ENCODE measurements around the gene PTPRF. TPM values are rescaled to one million over a fixed set of nuclear protein-coding genes. Genes with fewer than 3 reads are reported as not detected.

The PTPRF gene
- total RNA-seq, 3 donors from 2014 or later (not counting 1 experiment from before 2014, with no cell fraction given), result 0.12 to 1.9 TPM; not detected in 1

GRCh38 chr1:43616383-43616782, 85.7 kb downstream of the PTPRF start:
- Histone ChIP-seq H3K9me3 (ENCODE audit: control insufficient read depth, insufficient read depth, low read length) (no peaks in the 10 kb centered on the region), H3K36me3 (ENCODE audit: control insufficient read depth, insufficient read depth, low read length) (no peaks in the 10 kb centered on the region), H3K4me3 (ENCODE audit: low read length) (no peak overlapping the region), H3K4me1 (ENCODE audit: control insufficient read depth, insufficient read depth, low read length) (no peaks in the 10 kb centered on the region), H3K27ac (ENCODE audit: low read length) (no peak overlapping the region), H3K27me3 (ENCODE audit: control insufficient read depth, insufficient read depth, low read length) (no peaks in the 10 kb centered on the region)
- H3K4me3 Mint-ChIP-seq, result no peak overlapping the region
- peaks cover 0 to 1% of the 10 kb centered on the region in 2 donors for H3K27me3 Mint-ChIP-seq (ENCODE audit: low read depth in 2 of 2)
- no peak overlapping the region for H3K27ac Mint-ChIP-seq
- H3K36me3 Mint-ChIP-seq, result no peaks in the 10 kb centered on the region
- no peak for TF ChIP-seq CTCF (IDR thresholded peaks at IDR 0.05)
- DNase-seq (no peak), ATAC-seq (no peak)
- H3K9me3 Mint-ChIP-seq, result no peaks in the 10 kb centered on the region
- peaks cover 0 to 13% of the 10 kb centered on the region in 2 donors for H3K4me1 Mint-ChIP-seq
- WGBS (ENCODE audit: insufficient coverage), result 88% methylated on average over 7 of the region's 7 CpGs
- intact Hi-C loops (cut with micrococcal nuclease), result no loop called here

GRCh38 chr1:43617011-43617410, 86.3 kb downstream of the PTPRF start:
- TF ChIP-seq CTCF (IDR thresholded peaks at IDR 0.05), result no peak
- Mint-ChIP-seq H3K4me1 (peaks cover 0 to 7% of the 10 kb centered on the region in 2 donors), H3K4me3 (no peak overlapping the region), H3K27me3 (ENCODE audit: low read depth in 2 of 2) (no peaks in the 10 kb centered on the region), H3K9me3 (no peaks in the 10 kb centered on the region), H3K27ac (no peak overlapping the region), H3K36me3 (no peaks in the 10 kb centered on the region)
- no peak for DNase-seq
- no peak overlapping the region for H3K4me3 ChIP-seq (ENCODE audit: low read length)
- H3K9me3 ChIP-seq (ENCODE audit: control insufficient read depth, insufficient read depth, low read length), result no peaks in the 10 kb centered on the region
- 79% methylated on average over 5 of the region's 5 CpGs for WGBS (ENCODE audit: insufficient coverage)
- no peaks in the 10 kb centered on the region for H3K4me1 ChIP-seq (ENCODE audit: control insufficient read depth, insufficient read depth, low read length)
- no peaks in the 10 kb centered on the region for H3K27me3 ChIP-seq (ENCODE audit: control insufficient read depth, insufficient read depth, low read length)
- intact Hi-C loops (cut with micrococcal nuclease), result no loop called here
- no peak for ATAC-seq
- H3K36me3 ChIP-seq (ENCODE audit: control insufficient read depth, insufficient read depth, low read length), result no peaks in the 10 kb centered on the region
- H3K27ac ChIP-seq (ENCODE audit: low read length), result no peak overlapping the region

GRCh38 chr1:43617668-43618067, 87.0 kb downstream of the PTPRF start:
- Histone ChIP-seq H3K36me3 (ENCODE audit: control insufficient read depth, insufficient read depth, low read length) (no peaks in the 10 kb centered on the region), H3K4me3 (ENCODE audit: low read length) (no peak overlapping the region), H3K27ac (ENCODE audit: low read length) (no peak overlapping the region), H3K9me3 (ENCODE audit: control insufficient read depth, insufficient read depth, low read length) (no peaks in the 10 kb centered on the region), H3K4me1 (ENCODE audit: control insufficient read depth, insufficient read depth, low read length) (no peaks in the 10 kb centered on the region), H3K27me3 (ENCODE audit: control insufficient read depth, insufficient read depth, low read length) (no peaks in the 10 kb centered on the region)
- no peaks in the 10 kb centered on the region for H3K27me3 Mint-ChIP-seq (ENCODE audit: low read depth in 2 of 2)
- H3K36me3 Mint-ChIP-seq, result no peaks in the 10 kb centered on the region
- TF ChIP-seq CTCF (IDR thresholded peaks at IDR 0.05), result no peak
- H3K27ac Mint-ChIP-seq, result no peak overlapping the region
- intact Hi-C loops (cut with micrococcal nuclease), result no loop called here
- H3K4me1 Mint-ChIP-seq, result peaks cover 0 to 5% of the 10 kb centered on the region in 2 donors
- H3K9me3 Mint-ChIP-seq, result no peaks in the 10 kb centered on the region
- DNase-seq (no peak), ATAC-seq (no peak)
- H3K4me3 Mint-ChIP-seq, result no peak overlapping the region
- 91% methylated on average over 14 of the region's 14 CpGs for WGBS (ENCODE audit: insufficient coverage)

- Mint-ChIP-seq H3K36me3 (no peaks in the 10 kb centered on the region), H3K4me3 (no peak overlapping the region), H3K4me1 (no peaks in the 10 kb centered on the region), H3K9me3 (no peaks in the 10 kb centered on the region), H3K27ac (no peak overlapping the region), H3K27me3 (ENCODE audit: low read depth in 2 of 2) (no peaks in the 10 kb centered on the region)
- DNase-seq, result no peak
- no peaks in the 10 kb centered on the region for H3K36me3 ChIP-seq (ENCODE audit: control insufficient read depth, insufficient read depth, low read length)
- H3K9me3 ChIP-seq (ENCODE audit: control insufficient read depth, insufficient read depth, low read length), result no peaks in the 10 kb centered on the region
- no peak for ATAC-seq
- no peak overlapping the region for H3K4me3 ChIP-seq (ENCODE audit: low read length)
- 87% methylated on average over 22 of the region's 22 CpGs for WGBS (ENCODE audit: insufficient coverage)
- no peaks in the 10 kb centered on the region for H3K4me1 ChIP-seq (ENCODE audit: control insufficient read depth, insufficient read depth, low read length)
- intact Hi-C loops (cut with micrococcal nuclease), result no loop called here
- TF ChIP-seq CTCF (IDR thresholded peaks at IDR 0.05), result no peak
- H3K27ac ChIP-seq (ENCODE audit: low read length), result no peak overlapping the region
- H3K27me3 ChIP-seq (ENCODE audit: control insufficient read depth, insufficient read depth, low read length), result no peaks in the 10 kb centered on the region
Observed at GRCh38 chr1:43618521-43619313, 88.0 kb downstream of the PTPRF start.
